Measurements from ENCODE around the gene ELOB. TPM values are rescaled to one million over a fixed set of nuclear protein-coding genes. Genes with fewer than 3 reads are reported as not detected.

The ELOB gene
- total RNA-seq, 1 donor from 2014 or later: 323 TPM

GRCh38 chr16:2748757-2749455, 28.2 kb downstream of the ELOB start:
- Histone ChIP-seq H3K36me3 (ENCODE audit: insufficient read depth, low read length) (no peaks in the 10 kb centered on the region), H2AFZ (ENCODE audit: low read depth, low read length) (no peak overlapping the region), H3K9me3 (ENCODE audit: insufficient read depth, low read depth, low read length) (no peaks in the 10 kb centered on the region), H3K4me3 (ENCODE audit: insufficient read depth, low read depth, low read length) (no peak overlapping the region), H3K27me3 (ENCODE audit: insufficient read depth, low read length) (no peaks in the 10 kb centered on the region), H3K79me2 (ENCODE audit: insufficient read depth, low read length) (peaks cover 22% of the 10 kb centered on the region), H3K9ac (ENCODE audit: low read length) (no peak overlapping the region), H3K4me2 (ENCODE audit: low read length) (no peak overlapping the region), H3K27ac (ENCODE audit: low read depth, low read length) (no peak overlapping the region), H4K20me1 (ENCODE audit: insufficient read depth, low read length) (peaks cover 10% of the 10 kb centered on the region), H3K4me1 (ENCODE audit: insufficient read depth, low read length) (peaks cover 8% of the 10 kb centered on the region)
- Mint-ChIP-seq H3K27me3 (ENCODE audit: low read depth, unreplicated experiment) (peaks cover 3% of the 10 kb centered on the region), H3K36me3 (ENCODE audit: low read depth, unreplicated experiment) (peaks cover 5% of the 10 kb centered on the region), H3K4me3 (ENCODE audit: unreplicated experiment) (no peak overlapping the region), H3K4me1 (ENCODE audit: low read depth, unreplicated experiment) (peaks cover 5% of the 10 kb centered on the region), H3K9me3 (ENCODE audit: unreplicated experiment) (no peaks in the 10 kb centered on the region), H3K27ac (ENCODE audit: unreplicated experiment) (no peak overlapping the region)
- DNase-seq (ENCODE audit: low read depth) (no peak), FAIRE-seq (no peak)
- no peak for TF ChIP-seq CTCF (IDR thresholded peaks at IDR 0.05; ENCODE audit: insufficient read depth, low read depth, low read length)
- no peak for TF ChIP-seq EZH2 (IDR thresholded peaks at IDR 0.05; ENCODE audit: insufficient read depth, low read length)

DNA sequence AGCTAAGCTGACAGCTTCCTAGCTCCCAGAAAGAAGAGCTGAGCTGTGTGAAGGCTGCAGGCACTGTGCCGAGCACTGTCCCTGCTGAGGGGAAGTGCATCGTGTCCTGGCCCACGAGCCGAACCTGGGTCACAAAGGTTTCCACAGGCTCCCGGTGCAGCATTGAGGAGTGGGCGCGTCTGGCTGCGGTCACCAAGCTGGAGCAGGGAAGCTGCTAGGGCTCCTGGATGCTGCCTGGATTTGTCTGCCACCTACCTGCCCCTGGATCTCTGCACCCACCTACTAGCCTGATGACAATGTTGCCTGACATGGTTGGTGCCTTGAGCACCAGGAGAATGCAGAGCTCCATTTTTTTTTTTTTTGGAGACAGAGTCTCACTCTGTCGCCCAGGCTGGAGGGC, 31.1 kb downstream of the ELOB start:
- TF ChIP-seq CTCF (IDR thresholded peaks at IDR 0.05; ENCODE audit: insufficient read depth, low read depth, low read length) (no peak), EZH2 (IDR thresholded peaks at IDR 0.05; ENCODE audit: insufficient read depth, low read length) (no peak)
- no peaks in the 10 kb centered on the region for H4K20me1 ChIP-seq (ENCODE audit: insufficient read depth, low read length)
- H3K4me1 ChIP-seq (ENCODE audit: insufficient read depth, low read length): no peaks in the 10 kb centered on the region
- Mint-ChIP-seq H3K27ac (ENCODE audit: unreplicated experiment) (no peak overlapping the region), H3K4me1 (ENCODE audit: low read depth, unreplicated experiment) (peaks cover 5% of the 10 kb centered on the region), H3K9me3 (ENCODE audit: unreplicated experiment) (no peaks in the 10 kb centered on the region), H3K4me3 (ENCODE audit: unreplicated experiment) (no peak overlapping the region), H3K36me3 (ENCODE audit: low read depth, unreplicated experiment) (peaks cover 10% of the 10 kb centered on the region), H3K27me3 (ENCODE audit: low read depth, unreplicated experiment) (peaks cover 8% of the 10 kb centered on the region)
- H3K27ac ChIP-seq (ENCODE audit: low read depth, low read length): no peak overlapping the region
- H3K4me3 ChIP-seq (ENCODE audit: insufficient read depth, low read depth, low read length): no peak overlapping the region
- H3K4me2 ChIP-seq (ENCODE audit: low read length): no peak overlapping the region
- DNase-seq (ENCODE audit: low read depth): no peak
- no peak overlapping the region for H3K9ac ChIP-seq (ENCODE audit: low read length)
- H3K9me3 ChIP-seq (ENCODE audit: insufficient read depth, low read depth, low read length): no peaks in the 10 kb centered on the region
- H2AFZ ChIP-seq (ENCODE audit: low read depth, low read length): no peak overlapping the region
- H3K79me2 ChIP-seq (ENCODE audit: insufficient read depth, low read length): peaks cover 3% of the 10 kb centered on the region
- no peak for FAIRE-seq
- H3K27me3 ChIP-seq (ENCODE audit: insufficient read depth, low read length): no peaks in the 10 kb centered on the region
- no peaks in the 10 kb centered on the region for H3K36me3 ChIP-seq (ENCODE audit: insufficient read depth, low read length)

Measured in astrocyte (in vitro differentiated cells and primary cell).